Nucleus accumbens (tissue), 56 donors: ENCODE measurements around the gene GUCY1A2.

ENCODE experiments used
- DNase-seq, 56 donors: peaks; one replicate each; lab custom pipeline; 2025; lab: John Stamatoyannopoulos, UW

GUCY1A2 gene

DNA sequence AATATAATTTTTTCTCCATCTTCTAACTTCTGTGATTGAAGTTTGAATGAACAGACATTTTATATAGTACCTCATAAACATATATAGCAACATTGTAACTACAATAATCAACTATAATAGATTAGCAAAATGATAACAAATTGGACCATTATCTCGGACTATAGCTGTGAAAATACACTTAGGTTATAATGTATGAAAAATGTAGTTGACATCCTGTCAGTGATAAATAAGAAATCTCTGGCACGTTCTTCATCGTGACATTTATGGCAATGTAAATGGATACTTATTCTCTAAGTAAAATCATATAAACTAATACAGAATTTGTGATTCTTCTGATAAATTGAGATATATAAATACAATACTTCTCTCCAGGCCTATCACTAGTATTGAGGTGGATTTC, 333.3 kb downstream of the GUCY1A2 start:
- no peak for DNase-seq

DNA sequence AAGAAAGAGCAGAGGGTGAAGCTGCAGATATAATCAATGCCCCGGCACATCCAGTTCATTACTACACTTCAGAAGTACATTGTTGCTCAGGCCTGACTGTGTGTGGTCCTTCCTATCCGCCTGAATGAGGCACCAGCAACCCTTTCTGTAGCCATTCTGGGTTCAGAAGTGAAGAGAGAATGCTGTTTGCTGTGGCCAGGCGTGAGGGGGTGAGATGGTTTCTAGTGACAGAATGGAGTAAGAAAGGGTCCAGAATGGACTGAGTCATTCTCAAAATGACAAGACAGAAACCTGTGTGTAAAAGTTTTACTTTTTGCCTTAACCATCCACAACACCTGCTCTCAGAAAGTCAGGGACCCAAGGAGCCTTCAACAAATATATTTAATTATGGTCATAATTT, 334.8 kb downstream of the GUCY1A2 start:
- no peak for DNase-seq

DNA sequence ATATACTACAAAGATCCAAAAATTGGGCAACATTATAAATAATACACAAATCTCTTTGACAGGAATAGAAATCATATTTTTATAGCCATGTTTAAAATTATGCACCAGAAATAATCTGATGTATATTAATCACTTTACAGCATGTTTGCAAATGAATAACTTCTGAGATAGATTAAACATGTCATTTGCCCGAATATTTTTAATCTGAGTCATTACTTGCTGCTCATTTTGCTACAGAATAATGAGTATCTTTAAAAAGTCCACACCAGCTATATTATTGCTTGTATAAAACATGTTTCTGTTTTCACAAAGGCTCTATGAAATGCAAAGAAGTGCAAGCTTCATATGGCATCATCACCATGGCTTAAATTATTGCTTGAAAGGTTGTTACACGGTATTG, 336.8 kb downstream of the GUCY1A2 start:
- DNase-seq = no peak

- DNase-seq = no peak
Measured at GRCh38 chr11:106679581-106679980, 338.7 kb downstream of the GUCY1A2 start.

DNA sequence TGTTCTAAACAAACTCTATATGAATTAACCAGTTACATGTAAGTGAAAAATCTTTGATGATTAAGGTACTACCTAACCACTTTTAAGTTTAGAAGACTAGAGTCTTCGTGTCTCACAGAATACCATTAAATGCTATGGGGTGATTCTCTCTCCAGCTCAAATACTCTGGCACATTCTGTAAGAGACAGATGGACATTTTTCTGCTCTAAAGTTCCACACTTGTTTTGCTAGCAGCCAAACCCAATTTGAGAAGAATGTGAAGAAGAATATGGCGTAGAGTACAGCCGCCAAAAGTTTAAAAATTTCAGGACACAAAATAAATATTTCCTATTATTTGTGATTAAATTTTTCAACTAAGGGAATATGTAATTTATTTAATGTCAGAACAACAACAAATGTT, 339.1 kb downstream of the GUCY1A2 start:
- no peak for DNase-seq

- no peak for DNase-seq
Measured at GRCh38 chr11:106670069-106670468, 348.2 kb downstream of the GUCY1A2 start.

DNA sequence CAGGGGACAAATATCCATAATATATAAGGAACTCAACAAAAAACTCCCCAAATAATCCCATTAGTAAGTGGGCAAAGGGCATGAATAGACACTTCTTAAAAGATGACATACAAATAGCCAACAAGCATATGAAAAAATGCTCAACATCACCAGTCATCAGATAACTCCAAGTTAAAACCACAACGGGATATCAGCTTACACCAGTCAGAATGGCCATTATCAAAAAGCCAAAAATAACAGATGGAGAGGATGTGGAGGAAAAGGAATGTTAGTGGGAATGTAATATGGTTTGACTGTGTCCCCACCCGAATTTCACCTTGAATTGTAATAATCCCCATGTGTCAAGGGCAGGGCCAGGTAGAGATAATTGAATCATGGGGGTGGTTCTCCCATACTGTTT, 350.1 kb downstream of the GUCY1A2 start:
- DNase-seq = no peak

DNA sequence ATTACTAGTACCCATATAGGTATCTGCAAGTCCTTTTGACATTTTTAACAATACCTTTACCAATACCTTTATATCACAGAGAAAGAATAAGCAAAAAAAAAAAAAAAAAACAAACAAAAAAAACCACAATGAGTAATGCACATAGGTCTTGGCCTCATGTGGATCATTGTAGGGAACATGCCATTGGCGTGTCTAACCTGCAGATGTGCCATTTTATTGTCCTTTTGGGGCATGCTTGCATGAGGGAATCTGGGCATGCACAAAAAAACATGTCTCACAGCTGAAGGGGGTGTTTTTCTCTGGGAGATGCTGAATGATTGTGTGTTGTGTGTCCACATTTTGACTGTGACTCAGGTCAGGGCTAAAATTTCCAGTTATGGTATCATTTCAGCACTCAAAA, 361.6 kb downstream of the GUCY1A2 start:
- no peak for DNase-seq

DNA sequence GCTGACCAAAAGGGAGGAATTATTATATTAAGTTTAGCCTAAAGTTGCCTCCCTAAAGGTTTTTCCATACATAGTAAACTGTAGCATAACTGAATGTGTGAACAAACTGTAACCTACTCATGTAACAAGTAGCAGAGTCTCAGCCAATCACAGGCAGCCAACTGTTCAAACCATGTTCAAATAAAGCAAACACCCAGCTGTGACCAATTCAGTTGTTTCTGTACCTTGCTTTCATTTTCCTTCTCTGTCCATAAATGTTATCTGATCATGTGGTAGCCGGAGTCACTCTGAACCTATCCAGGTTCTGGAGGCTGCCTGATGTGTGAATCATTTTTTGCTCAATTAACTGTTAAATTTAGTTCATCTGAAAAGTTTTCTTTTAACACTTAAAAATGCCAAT, 373.5 kb downstream of the GUCY1A2 start:
- DNase-seq = no peak

DNA sequence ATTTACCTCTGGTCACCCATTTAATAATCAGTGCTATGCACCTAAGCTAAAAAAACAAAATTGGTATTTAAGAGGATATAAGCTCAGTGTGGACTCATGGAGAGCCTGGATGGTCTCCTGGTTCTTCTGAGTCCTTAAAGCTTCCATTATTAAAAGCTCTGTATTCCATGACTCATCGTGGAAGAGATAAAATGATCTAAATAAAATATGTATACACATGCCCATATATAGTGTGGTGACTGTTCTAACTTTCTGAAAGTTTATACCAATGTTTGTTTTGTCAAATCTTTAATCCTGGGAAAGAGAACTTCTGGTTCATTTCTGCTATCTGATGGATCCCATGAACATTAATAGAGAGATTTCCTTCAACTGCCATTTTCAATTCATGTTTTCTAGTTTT, 375.9 kb downstream of the GUCY1A2 start:
- DNase-seq = no peak

- no peak for DNase-seq
Measured at GRCh38 chr11:106632283-106632682, 386.0 kb downstream of the GUCY1A2 start.

DNA sequence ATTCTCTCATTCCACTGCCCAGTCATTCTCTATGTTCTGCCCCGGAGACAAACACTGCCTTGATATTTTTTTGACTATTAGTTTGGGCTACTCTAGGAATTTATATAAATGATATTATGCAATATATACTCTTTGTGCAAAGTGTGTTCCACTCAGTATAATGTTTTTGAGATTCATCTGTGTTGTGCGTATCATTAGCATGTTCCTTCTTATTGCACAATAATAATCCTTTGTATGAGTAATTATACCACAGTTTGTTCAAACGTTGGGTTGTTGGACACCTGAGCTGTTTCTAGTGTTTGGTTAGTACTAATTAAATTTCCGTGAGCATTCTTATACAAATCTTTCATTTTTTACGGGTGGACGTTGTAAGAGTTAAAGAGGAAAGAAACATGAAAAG, 390.6 kb downstream of the GUCY1A2 start:
- no peak for DNase-seq

DNA sequence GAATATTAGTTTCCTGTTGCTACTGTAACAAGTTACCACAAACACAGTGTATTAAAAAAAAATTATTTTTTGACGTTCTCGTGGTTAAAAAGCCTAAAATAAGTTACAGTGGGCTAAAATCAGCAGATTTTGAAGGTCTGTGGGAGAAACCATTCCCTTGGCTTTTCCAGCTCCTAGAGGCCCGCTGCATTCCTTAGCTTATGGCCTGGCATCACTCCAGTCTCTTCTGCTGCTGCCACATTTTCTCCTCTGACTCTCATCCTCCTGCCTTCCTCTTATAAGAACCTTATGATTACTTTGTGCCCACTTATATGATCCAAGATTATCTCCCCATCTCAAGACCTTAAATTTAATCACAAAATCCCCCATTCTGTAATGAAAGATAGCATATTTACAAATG, 392.7 kb downstream of the GUCY1A2 start:
- no peak for DNase-seq

DNA sequence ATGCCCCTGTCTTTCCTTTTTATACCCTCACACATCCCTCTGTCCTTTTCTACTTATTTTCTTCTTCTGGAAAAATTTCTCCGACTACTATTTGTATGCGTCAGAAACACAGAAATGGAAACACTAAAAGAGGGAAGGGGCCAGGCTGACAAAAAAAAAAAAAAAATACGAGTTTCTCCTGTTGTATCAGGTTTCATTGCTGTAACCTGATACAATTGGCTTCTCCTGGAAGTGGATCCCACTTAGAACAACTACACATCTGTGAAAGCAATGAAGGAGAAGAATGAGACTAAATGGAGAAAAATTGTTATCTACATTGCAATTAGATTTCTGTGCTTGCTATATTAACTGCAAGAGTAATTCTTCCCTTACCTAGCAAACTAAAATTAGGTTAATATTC, 393.9 kb downstream of the GUCY1A2 start:
- no peak for DNase-seq
